NT2/D1 (cell line): Measurements from ENCODE around the gene DENND5A.

Experiments
- SUZ12 ChIP-seq: IDR thresholded peaks from 2 replicates; pipeline ENCODE4 v1.6.1; 2011; ENCODE audit not compliant: insufficient read length, insufficient read depth; ENCODE audit errors: extremely low read depth
- YY1 ChIP-seq: IDR thresholded peaks from 2 replicates; pipeline ENCODE4 v1.6.1; 2011; ENCODE audit not compliant: insufficient read length, insufficient read depth
- ZNF274 ChIP-seq: IDR thresholded peaks from 2 replicates; pipeline ENCODE4 v1.6.1; 2011; ENCODE audit warnings: mild to moderate bottlenecking, low read depth, low read length

DNA sequence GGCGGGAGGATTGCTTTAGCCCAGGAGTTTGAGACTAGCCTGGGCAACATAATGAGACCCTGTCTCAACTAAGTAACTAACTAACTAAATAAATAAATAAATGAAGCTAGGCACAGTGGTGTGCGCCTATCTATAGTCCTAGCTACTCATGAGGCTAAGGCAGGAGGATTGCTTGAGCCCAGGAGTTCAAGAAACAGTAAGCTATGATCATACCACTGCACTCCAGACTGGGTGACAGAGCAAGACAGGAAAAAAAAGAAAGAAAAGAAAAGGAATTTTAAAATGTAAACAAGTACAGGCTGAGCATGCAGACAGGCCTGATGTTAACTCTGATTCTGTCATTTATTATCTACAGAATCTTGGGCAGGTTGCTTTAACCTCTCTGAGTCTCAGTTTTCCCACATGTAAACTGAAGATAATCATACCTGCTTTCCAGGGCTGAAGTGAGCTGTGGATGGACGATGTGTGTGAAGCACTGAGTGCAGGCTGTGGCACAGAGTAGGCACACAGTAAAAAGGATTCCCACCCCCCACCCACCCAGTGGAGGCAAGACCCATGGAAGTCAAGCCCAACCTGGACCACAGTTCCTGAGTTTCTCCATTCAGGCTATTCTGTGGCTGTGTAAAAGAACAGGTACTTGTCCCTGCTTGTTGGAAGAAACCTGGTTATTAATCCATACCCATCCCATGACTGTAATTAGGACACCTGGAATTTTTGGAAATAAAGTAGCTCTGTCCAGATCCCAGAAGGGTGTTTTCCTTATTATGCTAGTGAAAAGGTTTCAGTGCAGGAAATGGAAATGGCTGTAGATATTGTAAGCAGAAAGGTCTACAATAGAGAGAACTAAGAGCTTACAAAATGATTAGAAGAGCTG lies 155.1 kb downstream of the DENND5A start:
- TF ChIP-seq YY1 (no peak), ZNF274 (no peak), SUZ12 (no peak)
